AG20443 (cell line): Measurements from ENCODE around the gene GAS2.

ENCODE experiments used
- DNase-seq: peaks from one replicate; pipeline ENCODE4 v3.0.0; 2012; ENCODE audit warnings: low spot score, mixed read lengths

GAS2 gene

GRCh38 chr11:22674470-22675439 lies 8.3 kb downstream of the GAS2 start:
- DNase-seq, result no peak

- no peak for DNase-seq
Observed at GRCh38 chr11:22677153-22677903, 10.9 kb downstream of the GAS2 start.

GRCh38 chr11:22680628-22681027 lies 14.2 kb downstream of the GAS2 start:
- no peak for DNase-seq

- DNase-seq, result no peak
Observed at GRCh38 chr11:22681281-22681812, 14.9 kb downstream of the GAS2 start.

- no peak for DNase-seq
Observed at GRCh38 chr11:22684082-22684481, 17.7 kb downstream of the GAS2 start.

- DNase-seq, result no peak
Observed at GRCh38 chr11:22685111-22685510, 18.7 kb downstream of the GAS2 start.

GRCh38 chr11:22688914-22689313 lies 22.5 kb downstream of the GAS2 start:
- DNase-seq, result no peak

- no peak for DNase-seq
Observed at GRCh38 chr11:22690257-22690656, 23.8 kb downstream of the GAS2 start.

- no peak for DNase-seq
Observed at GRCh38 chr11:22690871-22691270, 24.5 kb downstream of the GAS2 start.

GRCh38 chr11:22699388-22699787 lies 33.0 kb downstream of the GAS2 start:
- DNase-seq, result no peak

- no peak for DNase-seq
Observed at GRCh38 chr11:22702031-22702430, 35.6 kb downstream of the GAS2 start.

- peak; percentile 10 for DNase-seq
Observed at GRCh38 chr11:22703040-22703439, 36.6 kb downstream of the GAS2 start.

GRCh38 chr11:22703591-22703990 lies 37.2 kb downstream of the GAS2 start:
- no peak for DNase-seq

GRCh38 chr11:22707119-22707899 lies 40.9 kb downstream of the GAS2 start:
- DNase-seq, result no peak

GRCh38 chr11:22711071-22711770 lies 44.8 kb downstream of the GAS2 start:
- no peak for DNase-seq

GRCh38 chr11:22711880-22712279 lies 45.5 kb downstream of the GAS2 start:
- DNase-seq, result no peak

- no peak for DNase-seq
Observed at GRCh38 chr11:22713336-22713735, 46.9 kb downstream of the GAS2 start.

GRCh38 chr11:22715971-22716370 lies 49.6 kb downstream of the GAS2 start:
- DNase-seq, result no peak

- DNase-seq, result no peak
Observed at GRCh38 chr11:22720457-22720856, 54.0 kb downstream of the GAS2 start.

- DNase-seq, result no peak
Observed at GRCh38 chr11:22723274-22723673, 56.9 kb downstream of the GAS2 start.

- no peak for DNase-seq
Observed at GRCh38 chr11:22725079-22725478, 58.7 kb downstream of the GAS2 start.
